ENCODE data around the gene BNIP3.
A peak's percentile ranks its signal among the peaks of the same experiment; 100 is the strongest.
"Not testable (repeated sequence)": the region's sequence is repeated elsewhere in the genome, so short reads cannot be mapped to it uniquely, and the experiment has no call there.

Gene BNIP3

GRCh38 chr10:132001238-132001972, 19.7 kb upstream of the BNIP3 start:
- no peak for DNase-seq

DNA sequence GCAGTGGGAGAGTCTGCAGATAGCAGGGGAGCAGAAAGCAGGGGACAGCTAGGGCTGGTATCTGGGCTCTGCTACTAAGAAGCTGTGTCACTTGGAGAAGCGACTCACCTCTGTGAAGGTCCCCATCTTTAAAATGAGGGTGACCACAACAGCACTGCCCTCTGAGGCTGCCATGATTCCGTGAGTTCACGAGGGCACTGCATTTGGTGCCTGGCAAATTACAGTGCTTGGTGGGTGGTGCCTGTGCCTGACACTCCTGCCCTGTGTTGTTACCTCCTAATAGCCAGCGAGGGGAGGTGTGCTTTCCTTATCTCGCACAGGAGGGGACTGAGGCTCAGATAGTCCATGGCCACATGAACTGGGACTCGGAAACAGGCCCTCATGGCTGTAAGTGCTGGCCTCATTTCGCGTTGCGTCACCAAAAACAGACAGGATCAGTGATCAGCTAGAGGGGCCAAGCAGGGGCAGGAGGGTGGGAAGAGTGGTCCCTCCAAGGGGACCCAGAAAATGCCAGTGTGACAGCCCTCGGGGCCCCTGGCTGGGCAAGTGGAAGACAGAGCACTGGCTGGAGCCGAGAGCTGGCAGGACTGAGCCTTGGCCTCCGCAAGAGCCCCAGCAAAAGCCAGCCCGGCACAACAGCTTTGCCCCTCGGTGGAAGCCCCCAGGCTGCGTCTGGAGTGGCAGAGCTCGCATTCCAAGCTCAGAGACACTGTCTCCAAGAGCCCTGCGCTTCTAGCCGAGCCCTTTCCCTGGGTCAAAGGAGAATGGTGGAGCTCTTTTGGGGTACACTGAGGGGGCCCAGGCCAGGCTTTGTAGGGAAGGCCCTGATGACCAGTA, 17.3 kb upstream of the BNIP3 start:
- DNase-seq = no peak

- DNase-seq = no peak
Observed at GRCh38 chr10:131998050-131998844, 16.5 kb upstream of the BNIP3 start.

DNA sequence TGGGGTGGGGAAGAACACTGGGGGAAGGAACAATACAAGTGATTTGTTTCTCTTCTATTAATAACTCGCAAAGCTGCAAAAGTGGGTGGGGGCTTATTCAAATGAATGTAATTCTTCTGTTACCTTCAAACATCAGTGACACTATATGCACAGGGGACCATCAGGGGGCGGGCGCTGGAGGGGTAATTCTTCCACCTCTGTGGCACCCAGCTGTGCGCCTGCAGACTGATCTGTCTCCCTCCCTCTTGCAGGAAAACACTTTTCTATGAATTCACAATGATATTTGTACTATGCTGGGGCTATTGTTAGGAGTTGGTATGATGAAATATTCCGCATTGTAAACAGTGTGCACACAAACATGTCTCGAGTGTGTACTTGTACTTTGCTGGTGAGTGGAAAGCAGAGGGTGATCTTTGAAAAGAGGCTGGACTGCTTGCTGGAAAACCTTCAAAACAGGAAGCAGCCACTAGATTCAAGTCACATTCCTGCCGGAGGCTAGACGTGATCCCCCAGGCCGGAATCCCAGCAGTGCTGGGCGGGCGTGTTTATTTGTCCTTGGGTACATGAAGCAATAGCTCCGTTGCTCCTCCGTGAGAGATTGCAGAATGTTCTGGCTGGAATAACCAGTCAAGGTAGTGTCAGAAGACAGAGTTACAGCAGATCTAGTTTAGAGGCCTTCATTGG, 15.8 kb upstream of the BNIP3 start:
- no peak for DNase-seq

DNA sequence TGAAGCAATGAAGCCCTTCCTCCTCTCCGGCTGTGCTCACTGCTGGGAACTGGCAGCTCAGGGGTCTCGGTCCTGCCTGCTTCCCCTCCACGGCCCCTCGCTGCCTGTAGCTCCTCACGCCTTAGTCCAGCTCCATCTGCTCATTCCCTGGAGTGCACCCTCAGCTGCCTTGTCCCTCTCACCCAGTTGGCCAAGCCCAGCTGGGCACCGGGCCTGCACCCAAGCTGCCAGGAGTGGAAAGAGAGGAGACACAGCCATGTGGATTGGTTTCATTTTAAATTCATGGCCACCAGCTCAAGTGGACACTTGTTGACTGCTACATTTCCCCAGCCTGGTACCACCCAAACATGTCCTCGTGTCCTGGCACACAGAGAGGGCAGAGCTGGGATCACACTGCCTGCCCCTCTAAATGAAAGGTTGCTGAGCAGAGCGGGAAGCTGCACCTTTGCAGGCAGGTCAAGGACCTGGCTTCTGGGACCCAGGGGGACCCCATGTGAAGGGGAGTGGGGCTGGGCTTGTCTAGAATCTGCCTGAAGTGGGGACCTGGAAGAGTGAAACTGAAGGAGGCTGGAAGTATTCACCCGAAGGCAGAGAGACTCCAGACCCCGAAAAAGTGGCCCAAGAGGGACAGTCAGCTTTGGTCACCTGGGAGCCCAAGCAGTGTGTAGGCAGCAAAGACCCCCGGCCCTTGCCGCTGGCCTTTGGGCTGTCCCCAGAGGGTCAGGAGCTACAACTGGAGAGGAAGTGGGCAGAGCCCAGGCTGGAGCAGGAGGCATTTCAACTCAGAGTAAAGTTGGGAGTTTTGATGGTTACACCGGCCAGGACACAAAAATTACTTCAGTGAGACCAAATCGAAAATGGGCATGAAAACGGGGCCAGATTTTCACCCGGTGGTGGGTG, 15.0 kb upstream of the BNIP3 start:
- DNase-seq = no peak

DNA sequence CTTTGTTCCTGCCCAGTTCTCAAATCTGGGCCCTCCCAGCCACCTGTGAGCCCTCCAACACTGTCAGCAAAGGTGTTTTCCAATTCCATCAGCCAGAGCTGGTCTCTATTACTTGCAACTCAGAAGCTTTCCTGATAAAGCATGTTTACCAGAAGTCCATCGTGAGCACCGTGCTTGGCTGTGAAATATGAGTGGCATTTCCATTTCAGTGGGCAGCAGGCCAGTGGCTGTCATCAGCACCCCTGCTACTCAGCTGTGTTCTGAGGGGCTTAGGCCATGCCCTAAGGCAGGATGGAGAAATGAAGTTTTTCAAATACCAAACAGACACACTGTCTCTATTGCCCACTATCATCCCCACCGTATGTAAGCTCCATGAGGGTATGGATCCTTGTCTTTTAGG, 12.7 kb upstream of the BNIP3 start:
- DNase-seq = no peak

DNA sequence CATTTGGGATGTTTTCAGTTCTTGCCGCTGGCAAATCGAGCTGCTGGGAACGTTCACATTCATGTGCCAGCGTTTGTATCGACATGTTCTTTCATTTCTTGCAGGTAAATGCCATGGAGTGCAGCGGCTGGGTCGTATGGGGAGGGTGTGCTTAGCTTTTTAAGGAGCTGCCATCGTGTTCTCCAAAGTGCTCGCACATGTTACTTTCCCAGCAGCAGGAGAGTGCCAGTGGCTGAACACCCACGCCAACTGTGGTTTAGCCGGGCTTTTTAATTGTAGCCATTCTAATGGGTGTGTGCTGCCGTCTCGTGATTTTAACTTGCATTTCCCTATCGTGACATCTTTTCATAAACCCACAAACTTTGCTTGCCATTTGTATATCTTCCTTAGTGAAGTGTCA, 11.6 kb upstream of the BNIP3 start:
- DNase-seq = no peak

DNA sequence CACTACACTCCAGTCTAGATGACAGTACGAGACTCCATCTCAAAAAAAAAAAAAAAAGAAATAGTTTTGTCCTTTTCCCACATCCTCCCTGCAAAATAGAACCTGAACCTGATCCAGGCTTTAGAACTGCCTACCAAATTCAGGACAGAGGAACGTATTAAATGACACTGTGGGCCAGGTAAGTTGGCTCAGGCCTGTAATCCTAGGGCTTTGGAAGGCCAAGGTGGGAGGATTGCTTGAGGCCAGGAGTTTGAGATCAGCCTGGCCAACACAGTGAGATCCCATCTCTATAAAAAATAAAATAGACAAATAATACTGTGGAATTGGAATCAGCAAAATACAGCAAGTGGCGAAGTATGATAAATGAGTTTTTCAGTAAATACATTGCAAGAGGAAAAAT, 10.0 kb upstream of the BNIP3 start:
- DNase-seq = no peak

DNA sequence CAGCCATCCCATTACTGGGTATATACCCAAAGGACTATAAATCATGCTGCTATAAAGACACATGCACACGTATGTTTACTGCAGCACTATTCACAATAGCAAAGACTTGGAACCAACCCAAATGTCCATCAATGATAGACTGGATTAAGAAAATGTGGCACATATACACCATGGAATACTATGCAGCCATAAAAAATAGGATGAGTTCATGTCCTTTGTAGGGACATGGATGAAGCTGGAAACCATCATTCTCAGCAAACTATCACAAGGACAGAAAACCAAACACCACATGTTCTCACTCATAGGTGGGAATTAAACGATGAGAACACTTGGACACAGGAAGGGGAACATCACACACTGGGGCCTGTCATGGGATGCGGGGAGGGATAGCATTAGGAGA, 6.1 kb upstream of the BNIP3 start:
- not testable (repeated sequence) for DNase-seq

- DNase-seq = not testable (repeated sequence)
Observed at GRCh38 chr10:131987301-131987700, 5.6 kb upstream of the BNIP3 start.

DNA sequence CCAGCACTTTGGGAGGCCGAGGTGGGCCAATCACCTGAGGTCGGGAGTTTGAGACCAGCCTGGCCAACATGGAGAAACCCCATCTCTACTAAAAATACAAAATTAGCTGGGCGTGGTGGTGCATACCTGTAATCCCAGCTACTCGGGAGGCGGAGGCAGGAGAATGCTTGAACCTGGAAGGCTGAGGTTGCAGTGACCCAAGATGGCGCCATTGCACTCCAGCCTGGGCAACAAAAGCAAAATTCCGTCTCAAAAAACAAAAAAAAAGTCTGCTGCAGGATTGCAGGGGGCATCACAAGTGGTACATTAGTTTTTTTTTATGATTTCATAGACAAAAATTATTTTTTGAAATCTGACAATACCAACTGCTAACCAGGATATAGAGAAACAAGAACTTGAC, 5.1 kb upstream of the BNIP3 start:
- DNase-seq = not testable (repeated sequence)

- peak in 2 of 3 donors; percentile 17 to 19 for DNase-seq
Observed at GRCh38 chr10:131983780-131984179, 2.1 kb upstream of the BNIP3 start.

DNA sequence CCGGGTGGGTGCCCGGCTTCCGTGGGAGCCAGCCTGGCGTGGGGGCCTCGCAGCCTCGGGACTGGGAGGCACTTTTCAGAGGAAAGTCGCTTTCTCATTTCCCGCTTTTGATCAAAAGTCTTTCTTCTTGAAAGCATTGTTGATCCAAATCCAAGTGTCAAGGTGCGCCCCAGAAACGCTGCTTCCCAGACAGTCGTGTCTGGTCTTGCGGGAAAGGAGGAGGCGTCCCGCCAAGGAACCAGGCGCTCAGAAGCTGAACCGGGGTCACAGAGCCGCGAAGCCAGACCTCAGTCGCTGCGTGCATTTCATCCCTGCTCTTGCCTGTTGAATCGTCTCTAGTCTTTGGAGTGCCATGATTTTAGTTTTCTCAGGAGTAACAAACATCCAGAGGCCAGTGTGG, 1.1 kb upstream of the BNIP3 start:
- no peak for DNase-seq

GRCh38 chr10:131982185-131982756, 548 bp upstream of the BNIP3 start:
- peak in 2 of 3 donors; percentile 4 to 20 for DNase-seq

- peak in 2 of 3 donors; percentile 8 to 20 for DNase-seq
Observed at GRCh38 chr10:131980761-131981428, 828 bp downstream of the BNIP3 start.

DNA sequence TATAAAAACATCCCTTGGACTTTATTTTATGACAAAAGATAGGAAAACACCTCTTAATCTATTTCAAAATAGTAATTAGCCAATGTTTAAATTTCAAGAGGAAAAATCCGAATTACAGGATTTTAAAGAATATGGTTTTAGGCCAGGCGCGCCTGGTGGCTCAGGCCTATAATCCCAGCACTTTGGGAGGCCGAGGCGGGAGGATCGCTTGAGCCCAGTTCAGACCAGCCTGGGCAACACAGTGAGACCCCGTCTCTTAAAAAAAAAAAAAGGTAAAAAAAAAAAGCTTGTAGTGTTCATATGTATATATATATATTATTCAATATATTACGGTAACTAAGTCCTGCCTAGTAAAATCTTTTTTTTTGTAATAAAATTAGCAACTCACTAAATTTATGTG, 1.4 kb downstream of the BNIP3 start:
- no peak for DNase-seq

GRCh38 chr10:131979821-131980270, 1.9 kb downstream of the BNIP3 start:
- DNase-seq = peak; percentile 24 to 36 (median 28)

DNA sequence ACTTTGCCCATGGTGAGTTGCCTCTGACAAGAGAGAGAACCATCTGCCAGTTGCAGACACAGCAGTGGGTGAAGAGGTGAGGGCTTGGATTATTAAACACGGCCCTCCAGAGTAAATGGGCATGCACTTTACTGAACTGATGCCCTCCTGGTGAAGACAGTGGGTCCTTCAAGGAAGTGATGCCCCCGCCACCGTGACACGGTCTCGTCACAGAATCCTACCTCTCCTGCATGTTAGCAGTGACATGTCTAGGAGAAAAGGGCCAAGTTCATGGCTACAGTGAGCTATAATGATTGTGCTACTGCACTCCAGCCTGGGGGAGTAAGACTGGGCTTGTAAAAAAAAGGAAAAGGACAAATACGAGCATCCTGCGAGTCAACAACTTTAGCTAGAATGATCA, 2.4 kb downstream of the BNIP3 start:
- DNase-seq = no peak

DNA sequence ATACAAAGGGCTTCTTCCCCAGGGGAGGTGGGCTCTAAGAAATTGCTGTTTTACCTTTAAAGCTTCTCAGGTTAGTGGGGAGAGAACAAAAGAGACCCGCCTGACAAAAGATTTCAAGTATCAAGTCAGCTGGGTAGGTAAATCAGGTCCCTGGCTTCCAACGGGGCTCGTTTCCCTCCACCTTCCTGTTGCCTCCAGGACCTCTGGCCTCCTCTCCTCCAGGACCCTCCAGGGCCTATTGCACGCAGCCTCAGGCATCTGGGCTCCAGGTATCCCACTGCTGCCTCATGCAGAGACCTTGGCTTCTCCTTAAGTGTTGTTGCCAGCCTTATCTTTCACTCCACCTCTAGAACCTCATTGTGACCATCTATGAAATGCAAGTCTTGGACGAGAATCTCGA, 2.9 kb downstream of the BNIP3 start:
- DNase-seq = no peak

GRCh38 chr10:131978366-131978765, 3.4 kb downstream of the BNIP3 start:
- no peak for DNase-seq
